HEK293 (cell line): ENCODE results near the gene PRKAB1.

Experiments
- CTCF ChIA-PET: fragments of 350-600 bp; formaldehyde crosslinking; extraction: SDS; loops from one replicate; lab custom pipeline; 2021; ENCODE audit warnings: antibody characterized with exemption; lab: Yijun Ruan, JAX
- POLR2A ChIA-PET: fragments of 300-600 bp; formaldehyde crosslinking; extraction: SDS; loops from one replicate; lab custom pipeline; 2020; ENCODE audit warnings: antibody characterized with exemption, inconsistent platforms; lab: Yijun Ruan, JAX
- H3K27ac ChIP-seq: fragments of 200-500 bp; sonication (Bioruptor generic); 2 replicates; pipeline ENCODE4 v1.5.1; 2014; ENCODE audit warnings: low read depth, low read length, control low read depth, inconsistent platforms; ENCODE audit errors: extremely low read depth
- H3K36me3 ChIP-seq, 2 experiments: fragments of 200-500 bp in 1 of 2; sonication (Bioruptor generic) in 1 of 2; 1 replicate in 1 of 2; 2 replicates in 1 of 2; pipeline ENCODE4 v1.5.1; 2014 to 2017; ENCODE audit warnings: inconsistent platforms in 2 of 2, low read length in 2 of 2; ENCODE audit not compliant: control insufficient read depth in 2 of 2, insufficient read depth in 1 of 2
- H3K4me1 ChIP-seq: fragments of 200-500 bp; sonication (Bioruptor generic); 2 replicates; pipeline ENCODE4 v1.5.1; 2014; ENCODE audit warnings: mild to moderate bottlenecking, low read length, inconsistent platforms; ENCODE audit not compliant: control insufficient read depth, insufficient read depth
- H3K4me3 ChIP-seq: 2 replicates; pipeline ENCODE4 v1.5.1; 2011; ENCODE audit warnings: low read depth, mild to moderate bottlenecking, control low read depth, low read length, moderate library complexity
- H3K9me3 ChIP-seq: fragments of 200-500 bp; sonication (Bioruptor generic); 2 replicates; pipeline ENCODE4 v1.5.1; 2014; ENCODE audit warnings: low read depth, low read length, inconsistent platforms; ENCODE audit not compliant: control insufficient read depth, insufficient read depth
- PRDM1 ChIP-seq: fragments of 450-650 bp; formaldehyde crosslinking; IDR thresholded peaks from 2 replicates; pipeline ENCODE4; 2016; ENCODE audit warnings: missing biosample characterization, missing genetic modification characterization
- RBAK ChIP-seq: fragments of 450-650 bp; formaldehyde crosslinking; IDR thresholded peaks from 2 replicates; pipeline ENCODE4 v1.5.1; 2016; ENCODE audit warnings: missing biosample characterization, missing genetic modification characterization
- SP3 ChIP-seq: fragments of 450-650 bp; formaldehyde crosslinking; IDR thresholded peaks from 2 replicates; pipeline ENCODE4 v1.5.1; 2016; ENCODE audit warnings: missing biosample characterization, missing genetic modification characterization
- TSHZ1 ChIP-seq: fragments of 450-650 bp; formaldehyde crosslinking; IDR thresholded peaks from 2 replicates; pipeline ENCODE4 v1.5.1; 2016; ENCODE audit warnings: missing biosample characterization, missing genetic modification characterization, borderline replicate concordance
- ZBTB21 ChIP-seq: fragments of 450-650 bp; formaldehyde crosslinking; IDR thresholded peaks from 2 replicates; pipeline ENCODE4 v1.5.1; 2017; ENCODE audit warnings: missing biosample characterization, missing genetic modification characterization
- ZFHX2 ChIP-seq: fragments of 450-650 bp; formaldehyde crosslinking; conservative IDR thresholded peaks from 2 replicates; pipeline ENCODE4 v1.5.1; 2016; ENCODE audit warnings: missing biosample characterization, missing genetic modification characterization
- ZNF148 ChIP-seq: fragments of 450-650 bp; formaldehyde crosslinking; IDR thresholded peaks from 2 replicates; pipeline ENCODE4 v1.5.0; 2017; ENCODE audit warnings: missing biosample characterization, missing genetic modification characterization, borderline replicate concordance
- ZNF398 ChIP-seq: fragments of 450-650 bp; formaldehyde crosslinking; IDR thresholded peaks from 2 replicates; pipeline ENCODE4 v1.5.1; 2017; ENCODE audit warnings: missing biosample characterization, missing genetic modification characterization
- ZNF433 ChIP-seq: fragments of 450-650 bp; formaldehyde crosslinking; IDR thresholded peaks from 2 replicates; pipeline ENCODE4 v1.5.1; 2016; ENCODE audit warnings: missing biosample characterization, missing genetic modification characterization, low read depth
- ZNF677 ChIP-seq: fragments of 450-650 bp; IDR thresholded peaks from 2 replicates; pipeline ENCODE4 v1.5.0; 2018; ENCODE audit warnings: missing biosample characterization, mild to moderate bottlenecking, missing genetic modification characterization, moderate library complexity
- ZSCAN23 ChIP-seq: fragments of 450-650 bp; formaldehyde crosslinking; IDR thresholded peaks from 2 replicates; pipeline ENCODE4 v1.5.1; 2016; ENCODE audit warnings: missing biosample characterization, missing genetic modification characterization
- TF ChIP-seq, protein P1 (sequence below): fragments of 450-650 bp; formaldehyde crosslinking; IDR thresholded peaks from 2 replicates; pipeline ENCODE4 v1.5.1; 2016; ENCODE audit warnings: missing biosample characterization, missing genetic modification characterization
- TF ChIP-seq, protein P2 (sequence below): fragments of 450-650 bp; formaldehyde crosslinking; IDR thresholded peaks from 2 replicates; pipeline ENCODE4 v1.5.1; 2016; ENCODE audit warnings: missing biosample characterization, missing genetic modification characterization
- TF ChIP-seq, protein P3 (sequence below): fragments of 450-650 bp; formaldehyde crosslinking; IDR thresholded peaks from 2 replicates; pipeline ENCODE4 v1.5.1; 2016; ENCODE audit warnings: missing biosample characterization, missing genetic modification characterization

Gene PRKAB1

GRCh38 chr12:119681728-119682638 lies 14.1 kb downstream of the PRKAB1 start:
- CTCF ChIA-PET = interaction anchor here (0.6 to 1.2 kb wide), 2 partner anchors 14 to 23 kb away, joined by 4 to 5 read pairs; partner anchors contain the start of gene PRKAB1
- POLR2A ChIA-PET = no interaction called here
- no peak overlapping the region for H3K27ac ChIP-seq
- no peaks in the 10 kb centered on the region for H3K4me1 ChIP-seq
- no peak overlapping the region for H3K4me3 ChIP-seq
- TF ChIP-seq ZNF677 (tag by site-specific recombination) (no peak), ZBTB21 (tag by site-specific recombination) (no peak), PRDM1 (tag by site-specific recombination) (no peak), ZNF398 (tag by site-specific recombination) (no peak), TSHZ1 (no peak), ZFHX2 (tag by site-specific recombination) (no peak), ZSCAN23 (no peak), RBAK (tag by site-specific recombination) (no peak), SP3 (tag by site-specific recombination) (no peak), ZNF433 (no peak), ZNF148 (tag by site-specific recombination) (no peak)
- TF ChIP-seq, protein P1, sequence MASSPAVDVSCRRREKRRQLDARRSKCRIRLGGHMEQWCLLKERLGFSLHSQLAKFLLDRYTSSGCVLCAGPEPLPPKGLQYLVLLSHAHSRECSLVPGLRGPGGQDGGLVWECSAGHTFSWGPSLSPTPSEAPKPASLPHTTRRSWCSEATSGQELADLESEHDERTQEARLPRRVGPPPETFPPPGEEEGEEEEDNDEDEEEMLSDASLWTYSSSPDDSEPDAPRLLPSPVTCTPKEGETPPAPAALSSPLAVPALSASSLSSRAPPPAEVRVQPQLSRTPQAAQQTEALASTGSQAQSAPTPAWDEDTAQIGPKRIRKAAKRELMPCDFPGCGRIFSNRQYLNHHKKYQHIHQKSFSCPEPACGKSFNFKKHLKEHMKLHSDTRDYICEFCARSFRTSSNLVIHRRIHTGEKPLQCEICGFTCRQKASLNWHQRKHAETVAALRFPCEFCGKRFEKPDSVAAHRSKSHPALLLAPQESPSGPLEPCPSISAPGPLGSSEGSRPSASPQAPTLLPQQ = no peak
- TF ChIP-seq, protein P2, sequence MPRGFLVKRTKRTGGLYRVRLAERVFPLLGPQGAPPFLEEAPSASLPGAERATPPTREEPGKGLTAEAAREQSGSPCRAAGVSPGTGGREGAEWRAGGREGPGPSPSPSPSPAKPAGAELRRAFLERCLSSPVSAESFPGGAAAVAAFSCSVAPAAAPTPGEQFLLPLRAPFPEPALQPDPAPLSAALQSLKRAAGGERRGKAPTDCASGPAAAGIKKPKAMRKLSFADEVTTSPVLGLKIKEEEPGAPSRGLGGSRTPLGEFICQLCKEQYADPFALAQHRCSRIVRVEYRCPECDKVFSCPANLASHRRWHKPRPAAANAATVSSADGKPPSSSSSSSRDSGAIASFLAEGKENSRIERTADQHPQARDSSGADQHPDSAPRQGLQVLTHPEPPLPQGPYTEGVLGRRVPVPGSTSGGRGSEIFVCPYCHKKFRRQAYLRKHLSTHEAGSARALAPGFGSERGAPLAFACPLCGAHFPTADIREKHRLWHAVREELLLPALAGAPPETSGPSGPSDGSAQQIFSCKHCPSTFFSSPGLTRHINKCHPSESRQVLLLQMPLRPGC = no peak
- TF ChIP-seq, protein P3, sequence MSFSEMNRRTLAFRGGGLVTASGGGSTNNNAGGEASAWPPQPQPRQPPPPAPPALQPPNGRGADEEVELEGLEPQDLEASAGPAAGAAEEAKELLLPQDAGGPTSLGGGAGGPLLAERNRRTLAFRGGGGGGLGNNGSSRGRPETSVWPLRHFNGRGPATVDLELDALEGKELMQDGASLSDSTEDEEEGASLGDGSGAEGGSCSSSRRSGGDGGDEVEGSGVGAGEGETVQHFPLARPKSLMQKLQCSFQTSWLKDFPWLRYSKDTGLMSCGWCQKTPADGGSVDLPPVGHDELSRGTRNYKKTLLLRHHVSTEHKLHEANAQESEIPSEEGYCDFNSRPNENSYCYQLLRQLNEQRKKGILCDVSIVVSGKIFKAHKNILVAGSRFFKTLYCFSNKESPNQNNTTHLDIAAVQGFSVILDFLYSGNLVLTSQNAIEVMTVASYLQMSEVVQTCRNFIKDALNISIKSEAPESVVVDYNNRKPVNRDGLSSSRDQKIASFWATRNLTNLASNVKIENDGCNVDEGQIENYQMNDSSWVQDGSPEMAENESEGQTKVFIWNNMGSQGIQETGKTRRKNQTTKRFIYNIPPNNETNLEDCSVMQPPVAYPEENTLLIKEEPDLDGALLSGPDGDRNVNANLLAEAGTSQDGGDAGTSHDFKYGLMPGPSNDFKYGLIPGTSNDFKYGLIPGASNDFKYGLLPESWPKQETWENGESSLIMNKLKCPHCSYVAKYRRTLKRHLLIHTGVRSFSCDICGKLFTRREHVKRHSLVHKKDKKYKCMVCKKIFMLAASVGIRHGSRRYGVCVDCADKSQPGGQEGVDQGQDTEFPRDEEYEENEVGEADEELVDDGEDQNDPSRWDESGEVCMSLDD (tag by site-specific recombination) = no peak
- H3K36me3 ChIP-seq = peaks cover 16 to 60% of the 10 kb centered on the region in 2 experiments
- H3K9me3 ChIP-seq = no peaks in the 10 kb centered on the region
